NCI-H146 treated with DMSO at 0.1 percent for 48 hours (cell line): ENCODE data around the gene RSPO4.
"Not testable (repeated sequence)": the region's sequence is repeated elsewhere in the genome, so short reads cannot be mapped to it uniquely, and the experiment has no call there.

Source experiments
- DNase-seq: peaks from one replicate; lab custom pipeline; 2025; ENCODE audit not compliant: unreplicated experiment; lab: John Stamatoyannopoulos, UW

The RSPO4 gene

GRCh38 chr20:1001911-1002681 is at the start of gene RSPO4:
TSS of gene RSPO4 (minus strand) at chr20:1002311. CDS start at chr20:1002164, 147 bp downstream.
- DNase-seq: no peak

GRCh38 chr20:1050440-1050839 is 48.3 kb upstream of the RSPO4 start:
- DNase-seq: no peak

- DNase-seq: no peak
Observed at GRCh38 chr20:1045860-1046418, 43.8 kb upstream of the RSPO4 start.

GRCh38 chr20:1041845-1042390 is 39.8 kb upstream of the RSPO4 start:
- DNase-seq: no peak

DNA sequence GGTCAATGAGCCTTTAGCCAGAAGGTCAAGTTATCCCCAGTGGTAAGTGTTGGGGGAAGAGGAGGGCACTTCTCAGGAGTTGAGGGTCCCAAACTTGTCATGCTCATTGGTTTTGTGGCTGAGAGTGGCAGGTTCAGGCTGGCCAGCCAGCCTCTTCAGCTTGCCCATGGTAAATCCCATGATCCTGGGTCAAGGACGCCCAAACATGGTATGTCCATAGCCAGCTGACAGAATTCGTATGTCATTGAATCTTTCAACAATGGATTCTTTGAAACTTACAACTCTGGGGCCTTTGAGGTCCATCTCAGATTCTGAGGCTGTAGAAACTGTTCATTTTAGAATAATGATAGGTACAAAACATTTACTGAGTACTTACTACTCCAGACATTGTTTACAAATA is 36.1 kb upstream of the RSPO4 start:
- DNase-seq: no peak

DNA sequence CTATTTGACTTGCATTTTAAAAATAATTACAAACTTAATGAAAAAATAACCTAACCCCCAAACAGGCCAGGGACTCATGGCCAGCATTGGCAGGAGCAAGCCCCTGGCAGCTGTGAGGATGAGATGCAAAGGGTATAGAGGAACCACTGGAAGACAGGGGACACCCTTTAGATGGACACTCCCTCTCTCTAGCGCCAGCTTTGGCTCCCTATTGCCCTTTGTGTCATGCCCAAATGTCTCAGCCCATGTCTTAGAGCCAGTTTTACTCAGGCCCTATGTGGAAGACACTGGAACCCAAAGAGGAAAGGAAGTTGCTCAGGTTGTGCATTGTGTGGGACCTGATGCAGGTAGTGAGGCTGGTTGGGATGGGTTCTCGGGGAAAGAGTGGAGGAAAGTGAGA is 34.9 kb upstream of the RSPO4 start:
- DNase-seq: no peak

GRCh38 chr20:1035466-1035865 is 33.4 kb upstream of the RSPO4 start:
- DNase-seq: no peak

GRCh38 chr20:1034415-1034789 is 32.3 kb upstream of the RSPO4 start:
- no peak for DNase-seq

- DNase-seq: no peak
Observed at GRCh38 chr20:1033751-1034414, 31.8 kb upstream of the RSPO4 start.

DNA sequence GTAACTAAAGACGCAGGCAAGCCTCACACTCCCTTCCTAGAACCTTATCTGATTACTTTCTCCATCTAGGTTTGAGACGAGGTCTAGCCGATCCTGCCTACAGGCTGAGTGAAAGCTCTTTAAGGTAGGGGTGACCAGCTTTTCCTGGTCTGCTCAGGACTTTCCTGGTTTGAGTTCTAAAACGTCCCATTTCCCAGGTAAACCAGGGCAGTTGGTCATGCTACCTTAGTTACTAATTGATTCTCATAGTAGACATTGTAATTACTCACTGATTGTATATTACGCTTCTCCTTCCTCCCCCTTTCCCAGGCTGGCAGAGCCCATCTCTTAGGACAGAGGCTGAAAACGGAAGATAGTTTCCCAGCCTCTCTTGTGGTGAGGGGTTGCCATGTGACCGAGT is 27.9 kb upstream of the RSPO4 start:
- DNase-seq: no peak

DNA sequence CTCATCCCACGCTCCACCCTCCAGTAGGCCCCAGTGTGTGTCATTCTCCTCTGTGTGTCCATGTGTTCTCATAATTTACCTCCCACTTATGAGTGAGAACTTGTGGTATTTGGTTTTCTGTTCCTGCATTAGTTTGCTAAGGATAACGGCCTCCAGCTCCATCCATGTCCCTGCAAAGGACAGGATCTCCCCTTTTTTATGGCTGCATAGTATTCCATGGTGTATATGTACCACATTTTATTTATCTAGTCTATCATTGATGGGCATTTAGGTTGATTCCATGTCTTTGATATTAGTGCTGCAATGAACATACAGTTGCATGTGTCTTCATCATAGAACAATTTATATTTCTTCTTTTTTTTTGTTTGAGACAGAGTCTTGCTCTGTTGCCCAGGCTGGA is 24.1 kb upstream of the RSPO4 start:
- not testable (repeated sequence) for DNase-seq

DNA sequence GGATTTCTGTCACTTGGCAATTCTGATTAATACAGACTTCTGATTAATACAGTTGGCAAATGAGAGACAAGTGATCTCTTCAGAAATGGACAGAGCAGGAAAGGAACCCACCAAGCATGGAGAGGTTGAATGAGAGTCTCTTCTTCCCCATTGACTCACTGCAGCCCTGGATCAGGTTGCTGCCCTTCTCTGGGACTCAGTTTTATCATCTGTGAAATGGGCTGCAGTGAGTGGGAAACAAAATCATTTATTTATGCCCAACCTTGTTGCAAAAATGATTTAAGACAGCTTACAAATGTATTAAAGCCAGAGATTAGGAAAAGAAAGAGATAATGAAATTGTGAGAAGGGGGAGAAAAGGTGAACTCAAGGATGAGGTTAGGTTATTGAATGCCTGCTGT is 20.8 kb upstream of the RSPO4 start:
- no peak for DNase-seq

GRCh38 chr20:1020614-1021013 is 18.5 kb upstream of the RSPO4 start:
- DNase-seq: no peak

- no peak for DNase-seq
Observed at GRCh38 chr20:1019344-1019743, 17.2 kb upstream of the RSPO4 start.

DNA sequence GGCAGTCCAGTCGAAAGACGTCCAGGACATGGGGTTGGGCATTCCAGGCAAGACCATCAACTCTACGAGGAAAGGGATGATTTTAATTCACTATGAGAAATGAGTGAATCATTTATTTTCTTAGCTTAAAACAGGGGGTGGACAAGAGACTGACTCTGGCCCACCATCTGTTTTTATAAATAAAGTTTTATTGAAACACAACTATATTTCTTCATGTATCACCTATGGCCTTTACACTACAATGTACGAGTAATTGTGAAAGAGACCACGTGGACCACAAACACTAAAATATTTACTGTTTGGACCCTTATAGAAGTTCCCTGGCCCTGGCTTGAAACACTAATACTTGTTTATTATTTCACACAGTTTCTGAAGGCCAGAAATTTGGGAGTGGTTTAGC is 15.6 kb upstream of the RSPO4 start:
- DNase-seq: no peak

DNA sequence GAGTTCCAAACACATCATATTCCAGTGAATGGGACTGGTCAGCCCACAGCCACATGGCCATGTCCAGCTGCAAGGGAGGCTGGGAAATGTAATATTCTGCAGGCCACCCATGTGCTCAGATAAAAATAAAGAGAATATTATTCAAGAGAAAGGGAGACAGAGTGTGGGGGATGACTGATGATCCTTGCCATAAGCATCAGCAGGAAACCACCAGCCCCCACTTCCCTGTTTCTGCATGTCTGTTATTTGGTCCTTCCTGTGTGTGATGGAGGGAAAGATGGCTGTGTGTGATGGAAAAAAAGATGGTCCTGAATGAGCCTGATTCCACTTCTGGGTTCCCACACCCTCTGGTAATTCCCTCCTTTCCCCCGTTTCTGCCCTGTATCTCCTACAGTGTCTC is 13.1 kb upstream of the RSPO4 start:
- DNase-seq: no peak

DNA sequence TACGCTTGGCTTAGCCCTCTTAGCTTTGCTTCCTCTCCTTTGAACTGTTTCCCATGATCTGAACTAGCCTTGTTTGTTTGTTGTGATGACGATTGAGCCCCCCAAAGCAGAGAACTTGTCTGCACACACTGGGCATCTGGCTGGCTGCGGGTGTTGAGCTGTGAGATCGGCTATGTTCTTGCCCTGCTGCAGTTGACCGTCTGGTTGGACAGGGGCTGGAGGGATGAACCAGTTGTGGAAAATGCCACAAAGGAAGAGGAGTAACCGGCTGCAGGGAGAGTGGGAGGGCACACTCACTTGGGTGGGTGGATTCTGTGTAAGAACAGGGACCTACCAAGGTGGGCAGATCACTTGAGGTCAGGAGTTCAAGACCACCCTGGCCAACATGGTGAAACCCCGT is 12.4 kb upstream of the RSPO4 start:
- no peak for DNase-seq

- no peak for DNase-seq
Observed at GRCh38 chr20:1013566-1014340, 11.6 kb upstream of the RSPO4 start.

GRCh38 chr20:1012359-1013168 is 10.5 kb upstream of the RSPO4 start:
- DNase-seq: no peak

DNA sequence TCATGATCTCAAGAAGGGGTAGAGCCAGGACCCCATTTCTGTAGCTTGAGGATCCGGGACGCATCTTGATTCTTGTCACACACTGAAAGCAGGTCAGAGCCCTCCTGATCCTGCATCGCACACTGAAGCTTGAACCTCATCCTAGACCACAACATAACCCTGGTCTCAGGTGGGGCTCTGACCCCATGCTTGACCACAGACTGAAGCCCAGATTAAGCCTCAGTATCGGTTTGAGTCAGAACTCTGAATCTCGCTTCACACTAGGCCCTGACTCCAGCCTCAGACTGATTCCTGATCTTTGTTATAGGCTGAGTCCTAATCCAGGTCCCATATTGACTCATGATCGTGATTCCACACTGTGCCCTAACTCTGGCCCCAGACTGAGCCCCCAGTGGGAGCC is 8.5 kb upstream of the RSPO4 start:
- no peak for DNase-seq
